Activated T-cell treated with anti-CD3 and anti-CD28 coated beads, Interleukin-2, amount 50 U/mL, for 24 hours (primary cell): Measurements from ENCODE around the gene TNNT2.

Source experiments
- DNase-seq: peaks from one replicate; pipeline ENCODE4 v3.0.0-alpha.2; 2020
- H3K27ac Mint-ChIP-seq: 2 replicates; pipeline ENCODE4 v1.8.0; 2020; ENCODE audit warnings: mild to moderate bottlenecking, mixed read lengths
- H3K27me3 Mint-ChIP-seq: 2 replicates; pipeline ENCODE4 v1.8.0; 2020; ENCODE audit warnings: mixed read lengths
- H3K36me3 Mint-ChIP-seq: 2 replicates; pipeline ENCODE4 v1.8.0; 2020; ENCODE audit warnings: low read depth, mixed read lengths
- H3K4me1 Mint-ChIP-seq: 2 replicates; pipeline ENCODE4 v1.8.0; 2020; ENCODE audit warnings: low read depth, mixed read lengths
- H3K4me3 Mint-ChIP-seq: 2 replicates; pipeline ENCODE4 v1.8.0; 2020; ENCODE audit warnings: mild to moderate bottlenecking, moderate library complexity, mixed read lengths
- H3K9me3 Mint-ChIP-seq: 2 replicates; pipeline ENCODE4 v1.8.0; 2020; ENCODE audit warnings: mixed read lengths

Gene TNNT2

GRCh38 chr1:201395936-201396335 lies 18.5 kb upstream of the TNNT2 start:
- Mint-ChIP-seq H3K27me3 (peaks cover 41% of the 10 kb centered on the region), H3K4me1 (no peaks in the 10 kb centered on the region), H3K9me3 (no peaks in the 10 kb centered on the region), H3K36me3 (no peaks in the 10 kb centered on the region), H3K4me3 (no peak overlapping the region), H3K27ac (no peak overlapping the region)
- no peak for DNase-seq

GRCh38 chr1:201394591-201394990 lies 17.1 kb upstream of the TNNT2 start:
- H3K9me3 Mint-ChIP-seq = no peaks in the 10 kb centered on the region
- no peak for DNase-seq
- no peak overlapping the region for H3K4me3 Mint-ChIP-seq
- H3K36me3 Mint-ChIP-seq = no peaks in the 10 kb centered on the region
- H3K27ac Mint-ChIP-seq = no peak overlapping the region
- peaks cover 28% of the 10 kb centered on the region for H3K27me3 Mint-ChIP-seq
- no peaks in the 10 kb centered on the region for H3K4me1 Mint-ChIP-seq

GRCh38 chr1:201393076-201393475 lies 15.6 kb upstream of the TNNT2 start:
- peaks cover 19% of the 10 kb centered on the region for H3K27me3 Mint-ChIP-seq

GRCh38 chr1:201391651-201392511 lies 14.4 kb upstream of the TNNT2 start:
- Mint-ChIP-seq H3K27ac (no peak overlapping the region), H3K27me3 (peaks cover 17% of the 10 kb centered on the region), H3K4me3 (no peak overlapping the region)

More at GRCh38 chr1:201393076-201393475, 15.6 kb upstream of the TNNT2 start:
- H3K36me3 Mint-ChIP-seq = no peaks in the 10 kb centered on the region
- no peaks in the 10 kb centered on the region for H3K4me1 Mint-ChIP-seq
- no peak overlapping the region for H3K4me3 Mint-ChIP-seq
- DNase-seq = no peak
- H3K9me3 Mint-ChIP-seq = no peaks in the 10 kb centered on the region
- H3K27ac Mint-ChIP-seq = no peak overlapping the region

GRCh38 chr1:201391225-201391624 lies 13.7 kb upstream of the TNNT2 start:
- Mint-ChIP-seq H3K27me3 (peaks cover 13% of the 10 kb centered on the region), H3K36me3 (no peaks in the 10 kb centered on the region), H3K9me3 (no peaks in the 10 kb centered on the region), H3K4me3 (no peak overlapping the region), H3K4me1 (no peaks in the 10 kb centered on the region), H3K27ac (no peak overlapping the region)
- DNase-seq = no peak

More at GRCh38 chr1:201391651-201392511, 14.4 kb upstream of the TNNT2 start:
- DNase-seq = no peak
- Mint-ChIP-seq H3K36me3 (no peaks in the 10 kb centered on the region), H3K9me3 (no peaks in the 10 kb centered on the region), H3K4me1 (no peaks in the 10 kb centered on the region)

- Mint-ChIP-seq H3K27me3 (peaks cover 14% of the 10 kb centered on the region), H3K36me3 (no peaks in the 10 kb centered on the region), H3K9me3 (no peaks in the 10 kb centered on the region), H3K27ac (no peak overlapping the region), H3K4me1 (no peaks in the 10 kb centered on the region), H3K4me3 (no peak overlapping the region)
- no peak for DNase-seq
Observed at GRCh38 chr1:201389051-201389450, 11.6 kb upstream of the TNNT2 start.

GRCh38 chr1:201386208-201386607 lies 8.7 kb upstream of the TNNT2 start:
- H3K36me3 Mint-ChIP-seq = no peaks in the 10 kb centered on the region
- H3K9me3 Mint-ChIP-seq = no peaks in the 10 kb centered on the region
- no peak for DNase-seq
- H3K4me3 Mint-ChIP-seq = no peak overlapping the region
- no peaks in the 10 kb centered on the region for H3K4me1 Mint-ChIP-seq
- no peak overlapping the region for H3K27ac Mint-ChIP-seq
- peaks cover 14% of the 10 kb centered on the region for H3K27me3 Mint-ChIP-seq

- Mint-ChIP-seq H3K27ac (no peak overlapping the region), H3K36me3 (no peaks in the 10 kb centered on the region), H3K27me3 (peaks cover 14% of the 10 kb centered on the region), H3K4me1 (no peaks in the 10 kb centered on the region), H3K4me3 (no peak overlapping the region), H3K9me3 (no peaks in the 10 kb centered on the region)
- DNase-seq = peak; percentile 57
Observed at GRCh38 chr1:201385299-201385891, 7.9 kb upstream of the TNNT2 start.

- H3K27me3 Mint-ChIP-seq = peaks cover 14% of the 10 kb centered on the region
Observed at GRCh38 chr1:201384406-201384782, 6.9 kb upstream of the TNNT2 start.

GRCh38 chr1:201383647-201384405 lies 6.3 kb upstream of the TNNT2 start:
- no peak for DNase-seq
- H3K9me3 Mint-ChIP-seq = no peaks in the 10 kb centered on the region

More at GRCh38 chr1:201384406-201384782, 6.9 kb upstream of the TNNT2 start:
- Mint-ChIP-seq H3K9me3 (no peaks in the 10 kb centered on the region), H3K36me3 (no peaks in the 10 kb centered on the region), H3K4me1 (no peaks in the 10 kb centered on the region), H3K27ac (no peak overlapping the region), H3K4me3 (no peak overlapping the region)
- no peak for DNase-seq

GRCh38 chr1:201381130-201381529 lies 3.6 kb upstream of the TNNT2 start:
- H3K9me3 Mint-ChIP-seq = no peaks in the 10 kb centered on the region
- peaks cover 8% of the 10 kb centered on the region for H3K27me3 Mint-ChIP-seq
- no peak for DNase-seq
- no peaks in the 10 kb centered on the region for H3K36me3 Mint-ChIP-seq
- H3K27ac Mint-ChIP-seq = no peak overlapping the region
- no peaks in the 10 kb centered on the region for H3K4me1 Mint-ChIP-seq
- no peak overlapping the region for H3K4me3 Mint-ChIP-seq

More at GRCh38 chr1:201383647-201384405, 6.3 kb upstream of the TNNT2 start:
- H3K4me1 Mint-ChIP-seq = no peaks in the 10 kb centered on the region
- H3K36me3 Mint-ChIP-seq = no peaks in the 10 kb centered on the region
- no peak overlapping the region for H3K4me3 Mint-ChIP-seq
- H3K27ac Mint-ChIP-seq = no peak overlapping the region
- peaks cover 14% of the 10 kb centered on the region for H3K27me3 Mint-ChIP-seq

- Mint-ChIP-seq H3K27me3 (peaks cover 5% of the 10 kb centered on the region), H3K4me1 (no peaks in the 10 kb centered on the region), H3K36me3 (no peaks in the 10 kb centered on the region), H3K27ac (no peak overlapping the region), H3K9me3 (no peaks in the 10 kb centered on the region), H3K4me3 (no peak overlapping the region)
- no peak for DNase-seq
Observed at GRCh38 chr1:201379733-201380242, 2.3 kb upstream of the TNNT2 start.

- H3K27ac Mint-ChIP-seq = no peak overlapping the region
- DNase-seq = no peak
- H3K4me3 Mint-ChIP-seq = no peak overlapping the region
- peaks cover 5% of the 10 kb centered on the region for H3K27me3 Mint-ChIP-seq
- H3K4me1 Mint-ChIP-seq = no peaks in the 10 kb centered on the region
- no peaks in the 10 kb centered on the region for H3K36me3 Mint-ChIP-seq
- no peaks in the 10 kb centered on the region for H3K9me3 Mint-ChIP-seq
Observed at GRCh38 chr1:201378804-201379203, 1.3 kb upstream of the TNNT2 start.

- Mint-ChIP-seq H3K4me3 (no peak overlapping the region), H3K36me3 (no peaks in the 10 kb centered on the region), H3K4me1 (no peaks in the 10 kb centered on the region), H3K27me3 (peaks cover 15% of the 10 kb centered on the region), H3K27ac (no peak overlapping the region), H3K9me3 (no peaks in the 10 kb centered on the region)
- DNase-seq = no peak
Observed at GRCh38 chr1:201376464-201377374, 761 bp downstream of the TNNT2 start.
